ENCODE data around the gene THSD7B. TPM values are rescaled to one million over a fixed set of nuclear protein-coding genes. Genes with fewer than 3 reads are reported as not detected.

Gene THSD7B
- total RNA-seq, 3 donors from 2014 or later: not detected

DNA sequence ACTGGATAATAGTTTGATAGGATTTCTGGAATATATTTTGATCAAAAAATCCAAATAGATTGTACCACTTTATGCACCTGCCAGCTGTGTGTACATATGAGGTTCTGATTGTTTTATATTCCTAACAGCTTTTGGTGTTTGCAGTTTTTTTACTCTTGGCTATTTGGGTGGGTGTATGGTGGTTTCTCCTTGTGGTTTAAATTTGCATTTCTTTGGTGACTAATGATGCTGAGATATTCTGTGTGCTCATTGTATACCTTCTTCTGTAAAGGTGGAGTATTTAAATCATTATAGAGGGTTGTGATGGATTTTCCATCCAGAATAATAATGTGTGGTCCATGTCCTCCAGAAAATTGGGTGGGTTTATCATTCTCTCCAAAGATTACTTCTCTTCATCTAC is 372.9 kb downstream of the THSD7B start:
- H3K36me3 Mint-ChIP-seq (ENCODE audit: insufficient read depth): no peaks in the 10 kb centered on the region

GRCh38 chr2:137151731-137152130 is 386.4 kb downstream of the THSD7B start:
- H3K36me3 Mint-ChIP-seq (ENCODE audit: insufficient read depth): no peaks in the 10 kb centered on the region
- ATAC-seq (no peak), DNase-seq (no peak)
- H3K4me1 Mint-ChIP-seq (ENCODE audit: low read depth): no peaks in the 10 kb centered on the region
- no peak overlapping the region for H3K4me3 Mint-ChIP-seq
- H3K27me3 Mint-ChIP-seq (ENCODE audit: low read depth): no peaks in the 10 kb centered on the region
- no peaks in the 10 kb centered on the region for H3K9me3 Mint-ChIP-seq

More for the DNA sequence above, 372.9 kb downstream of the THSD7B start:
- ATAC-seq (no peak), DNase-seq (no peak)
- no peaks in the 10 kb centered on the region for H3K9me3 Mint-ChIP-seq
- no peaks in the 10 kb centered on the region for H3K27me3 Mint-ChIP-seq (ENCODE audit: low read depth)
- no peaks in the 10 kb centered on the region for H3K4me1 Mint-ChIP-seq (ENCODE audit: low read depth)
- no peak overlapping the region for H3K4me3 Mint-ChIP-seq

DNA sequence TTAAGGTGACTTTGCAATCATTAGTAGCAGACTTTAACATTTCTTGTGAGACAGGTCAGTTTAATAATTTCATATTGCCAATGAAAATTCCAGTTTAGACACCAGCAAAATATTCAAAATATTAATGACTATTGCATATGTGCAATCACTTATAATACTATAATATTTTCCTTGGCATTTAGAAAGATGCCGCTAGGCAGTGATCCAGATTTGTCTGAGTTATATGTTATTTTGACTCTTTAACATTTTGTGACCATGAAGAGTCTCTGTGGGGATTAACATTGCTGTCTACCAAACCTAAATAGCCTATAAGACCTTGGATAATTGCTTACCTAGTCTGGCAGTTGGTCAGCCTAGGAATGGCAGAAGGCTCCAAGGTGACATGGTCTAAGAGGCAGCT is 389.6 kb downstream of the THSD7B start:
- H3K27me3 Mint-ChIP-seq (ENCODE audit: low read depth): no peaks in the 10 kb centered on the region
- no peak overlapping the region for H3K4me3 Mint-ChIP-seq
- no peak for ATAC-seq
- no peaks in the 10 kb centered on the region for H3K9me3 Mint-ChIP-seq
- no peaks in the 10 kb centered on the region for H3K4me1 Mint-ChIP-seq (ENCODE audit: low read depth)
- DNase-seq: no peak
- H3K36me3 Mint-ChIP-seq (ENCODE audit: insufficient read depth): no peaks in the 10 kb centered on the region

DNA sequence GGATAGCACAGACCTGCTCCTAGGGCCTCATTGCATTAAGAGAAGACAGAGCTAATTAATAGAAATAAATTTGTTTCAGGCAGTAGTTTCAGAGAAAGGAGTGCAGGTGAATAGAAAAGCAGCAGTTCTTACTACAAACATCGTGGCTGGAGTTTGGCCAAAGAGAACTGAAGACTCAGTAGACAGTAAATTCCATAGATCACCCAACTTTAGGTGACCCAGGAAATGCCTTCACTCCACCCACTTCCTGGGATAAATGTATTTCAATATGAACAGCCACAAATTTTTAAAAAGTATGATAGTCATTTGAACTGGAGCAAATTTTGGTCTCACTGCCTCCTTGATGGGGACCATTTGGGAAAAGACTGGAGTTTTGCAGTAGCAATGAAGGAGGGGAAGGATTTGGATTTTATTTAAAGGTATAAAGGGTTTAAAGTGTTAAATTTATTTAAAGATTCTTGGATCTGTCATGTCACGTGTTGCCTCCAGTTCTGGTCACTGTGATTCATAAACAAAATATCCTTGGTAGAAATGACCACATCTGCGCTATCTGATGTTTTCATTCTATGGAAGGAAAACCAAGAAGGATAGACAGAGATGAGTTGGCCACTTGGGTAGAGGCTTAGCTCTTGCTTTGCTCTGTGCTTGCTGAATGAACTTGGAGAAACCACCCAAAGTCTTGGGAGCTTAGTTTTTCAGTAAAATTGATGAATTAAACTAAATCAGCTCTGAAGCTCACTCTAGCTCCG is 390.2 kb downstream of the THSD7B start:
- ATAC-seq: no peak
- Mint-ChIP-seq H3K36me3 (ENCODE audit: insufficient read depth) (no peaks in the 10 kb centered on the region), H3K27me3 (ENCODE audit: low read depth) (no peaks in the 10 kb centered on the region), H3K9me3 (no peaks in the 10 kb centered on the region), H3K4me3 (no peak overlapping the region), H3K4me1 (ENCODE audit: low read depth) (no peaks in the 10 kb centered on the region)
- no peak for DNase-seq

- no peaks in the 10 kb centered on the region for H3K4me1 Mint-ChIP-seq (ENCODE audit: low read depth)
- no peak overlapping the region for H3K4me3 Mint-ChIP-seq
Measured at GRCh38 chr2:137156221-137156844, 391.0 kb downstream of the THSD7B start.

GRCh38 chr2:137157851-137158250 is 392.5 kb downstream of the THSD7B start:
- ATAC-seq (no peak), DNase-seq (no peak)
- no peaks in the 10 kb centered on the region for H3K4me1 Mint-ChIP-seq (ENCODE audit: low read depth)
- no peaks in the 10 kb centered on the region for H3K27me3 Mint-ChIP-seq (ENCODE audit: low read depth)
- H3K9me3 Mint-ChIP-seq: no peaks in the 10 kb centered on the region
- no peaks in the 10 kb centered on the region for H3K36me3 Mint-ChIP-seq (ENCODE audit: insufficient read depth)
- no peak overlapping the region for H3K4me3 Mint-ChIP-seq

More at GRCh38 chr2:137156221-137156844, 391.0 kb downstream of the THSD7B start:
- no peaks in the 10 kb centered on the region for H3K36me3 Mint-ChIP-seq (ENCODE audit: insufficient read depth)
- DNase-seq (no peak), ATAC-seq (no peak)
- H3K27me3 Mint-ChIP-seq (ENCODE audit: low read depth): no peaks in the 10 kb centered on the region
- H3K9me3 Mint-ChIP-seq: no peaks in the 10 kb centered on the region

- ATAC-seq: no peak
- Mint-ChIP-seq H3K27me3 (ENCODE audit: low read depth) (no peaks in the 10 kb centered on the region), H3K9me3 (peaks cover 4% of the 10 kb centered on the region), H3K36me3 (ENCODE audit: insufficient read depth) (no peaks in the 10 kb centered on the region), H3K4me1 (ENCODE audit: low read depth) (no peaks in the 10 kb centered on the region), H3K4me3 (no peak overlapping the region)
- no peak for DNase-seq
Measured at GRCh38 chr2:137161250-137161649, 395.9 kb downstream of the THSD7B start.

- Mint-ChIP-seq H3K4me1 (ENCODE audit: low read depth) (no peaks in the 10 kb centered on the region), H3K36me3 (ENCODE audit: insufficient read depth) (no peaks in the 10 kb centered on the region), H3K4me3 (no peak overlapping the region), H3K9me3 (peaks cover 4% of the 10 kb centered on the region), H3K27me3 (ENCODE audit: low read depth) (no peaks in the 10 kb centered on the region)
- DNase-seq (no peak), ATAC-seq (no peak)
Measured at GRCh38 chr2:137165968-137166367, 400.6 kb downstream of the THSD7B start.

DNA sequence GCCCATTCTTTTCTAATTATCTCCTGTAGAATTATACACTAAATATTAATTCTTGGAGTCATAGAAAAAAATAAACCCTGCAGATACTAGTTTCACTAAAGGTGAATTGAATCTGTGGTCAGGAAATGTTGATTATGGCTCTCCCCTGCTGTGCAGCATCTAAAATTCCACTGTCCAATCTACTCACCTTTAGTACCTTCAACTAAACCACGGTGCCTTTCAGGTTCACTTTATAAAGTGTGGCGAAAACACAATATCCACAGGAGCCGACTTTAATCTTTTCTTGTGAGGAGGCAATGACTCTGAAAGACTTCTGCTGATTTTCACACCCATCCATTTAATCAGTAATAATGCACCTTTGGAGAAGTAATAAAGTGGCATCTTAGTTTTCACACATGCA is 402.3 kb downstream of the THSD7B start:
- H3K9me3 Mint-ChIP-seq: peaks cover 4% of the 10 kb centered on the region
- H3K27me3 Mint-ChIP-seq (ENCODE audit: low read depth): no peaks in the 10 kb centered on the region
- H3K36me3 Mint-ChIP-seq (ENCODE audit: insufficient read depth): no peaks in the 10 kb centered on the region
- no peak for DNase-seq
- H3K4me3 Mint-ChIP-seq: no peak overlapping the region
- H3K4me1 Mint-ChIP-seq (ENCODE audit: low read depth): no peaks in the 10 kb centered on the region
- no peak for ATAC-seq

- H3K4me1 Mint-ChIP-seq (ENCODE audit: low read depth): no peaks in the 10 kb centered on the region
- no peaks in the 10 kb centered on the region for H3K27me3 Mint-ChIP-seq (ENCODE audit: low read depth)
- ATAC-seq: no peak
- H3K4me3 Mint-ChIP-seq: no peak overlapping the region
- DNase-seq: no peak
- H3K36me3 Mint-ChIP-seq (ENCODE audit: insufficient read depth): no peaks in the 10 kb centered on the region
- H3K9me3 Mint-ChIP-seq: no peaks in the 10 kb centered on the region
Measured at GRCh38 chr2:137168552-137168951, 403.2 kb downstream of the THSD7B start.

DNA sequence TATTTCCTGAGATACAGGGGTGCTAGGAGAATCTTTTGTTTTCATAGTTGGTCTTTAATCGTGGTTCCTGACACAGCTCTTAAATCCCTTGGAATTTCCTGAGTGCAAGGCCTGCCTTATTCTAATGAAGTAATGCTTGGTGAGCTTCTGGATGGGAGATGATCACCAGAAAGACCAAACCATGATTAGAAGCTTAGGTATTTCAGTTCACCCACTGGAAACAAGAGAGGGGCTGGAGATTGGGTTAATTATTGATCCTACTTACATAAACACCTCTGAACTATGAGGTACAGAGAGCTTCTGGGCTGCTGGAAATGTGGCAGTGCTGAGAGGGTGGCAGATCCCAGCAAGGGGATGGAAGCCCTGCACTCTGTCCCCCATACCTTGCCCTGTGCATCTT is 406.8 kb downstream of the THSD7B start:
- H3K4me1 Mint-ChIP-seq (ENCODE audit: low read depth): no peaks in the 10 kb centered on the region
- no peak overlapping the region for H3K4me3 Mint-ChIP-seq
- H3K27me3 Mint-ChIP-seq (ENCODE audit: low read depth): no peaks in the 10 kb centered on the region
- no peaks in the 10 kb centered on the region for H3K36me3 Mint-ChIP-seq (ENCODE audit: insufficient read depth)
- H3K9me3 Mint-ChIP-seq: no peaks in the 10 kb centered on the region
- DNase-seq: no peak
- no peak for ATAC-seq

- ATAC-seq (no peak), DNase-seq (no peak)
- Mint-ChIP-seq H3K27me3 (ENCODE audit: low read depth) (no peaks in the 10 kb centered on the region), H3K4me1 (ENCODE audit: low read depth) (no peaks in the 10 kb centered on the region), H3K4me3 (no peak overlapping the region), H3K36me3 (ENCODE audit: insufficient read depth) (no peaks in the 10 kb centered on the region), H3K9me3 (no peaks in the 10 kb centered on the region)
Measured at GRCh38 chr2:137173463-137173862, 408.1 kb downstream of the THSD7B start.

- no peak for ATAC-seq
- H3K4me1 Mint-ChIP-seq (ENCODE audit: low read depth): no peaks in the 10 kb centered on the region
- H3K36me3 Mint-ChIP-seq (ENCODE audit: insufficient read depth): no peaks in the 10 kb centered on the region
- H3K4me3 Mint-ChIP-seq: no peak overlapping the region
- no peak for DNase-seq
- no peaks in the 10 kb centered on the region for H3K9me3 Mint-ChIP-seq
- no peaks in the 10 kb centered on the region for H3K27me3 Mint-ChIP-seq (ENCODE audit: low read depth)
Measured at GRCh38 chr2:137175246-137175645, 409.9 kb downstream of the THSD7B start.

DNA sequence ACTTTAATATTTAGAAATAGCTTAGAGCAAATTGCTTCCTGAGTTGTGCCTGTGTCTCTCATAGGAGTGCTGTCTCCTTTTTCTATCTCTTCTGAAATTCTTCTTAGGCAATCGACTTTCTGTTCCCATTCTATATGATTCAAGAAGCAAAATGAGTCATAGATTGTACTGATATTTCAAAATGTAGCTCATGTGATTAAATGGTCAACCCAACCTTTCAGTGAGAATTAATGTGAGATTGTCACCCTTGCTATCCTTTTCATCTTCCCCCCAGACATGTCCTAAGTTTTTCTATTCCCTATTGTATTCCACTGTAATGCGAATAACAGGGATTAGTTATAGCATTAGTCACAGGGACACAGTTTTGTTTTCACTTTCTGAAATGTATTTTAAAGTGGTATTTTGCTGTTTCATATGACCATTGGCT is 413.6 kb downstream of the THSD7B start:
- Mint-ChIP-seq H3K4me3 (no peak overlapping the region), H3K27me3 (ENCODE audit: low read depth) (no peaks in the 10 kb centered on the region), H3K36me3 (ENCODE audit: insufficient read depth) (no peaks in the 10 kb centered on the region), H3K4me1 (ENCODE audit: low read depth) (no peaks in the 10 kb centered on the region), H3K9me3 (no peaks in the 10 kb centered on the region)
- ATAC-seq: no peak
- DNase-seq: no peak

DNA sequence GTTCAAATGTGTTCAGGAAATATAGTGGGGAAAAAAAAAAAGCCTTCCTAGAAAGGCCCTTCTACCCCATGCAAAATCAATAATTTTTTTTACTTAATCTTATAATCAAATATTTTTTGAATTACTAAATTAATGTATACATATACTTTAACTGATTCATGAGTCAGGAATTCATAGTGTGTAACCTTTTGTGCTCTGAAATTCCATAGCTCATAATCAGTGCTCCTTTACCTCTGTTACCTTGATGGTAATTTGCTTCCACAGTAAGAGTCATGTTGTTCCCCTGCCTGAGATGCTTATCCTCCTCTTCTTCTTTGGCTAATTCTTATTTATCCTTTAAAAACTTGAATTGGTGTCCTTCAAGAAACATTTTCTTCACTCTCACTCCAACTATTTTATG is 414.2 kb downstream of the THSD7B start:
- ATAC-seq (no peak), DNase-seq (no peak)
- Mint-ChIP-seq H3K27me3 (ENCODE audit: low read depth) (no peaks in the 10 kb centered on the region), H3K4me3 (no peak overlapping the region), H3K4me1 (ENCODE audit: low read depth) (no peaks in the 10 kb centered on the region), H3K9me3 (no peaks in the 10 kb centered on the region), H3K36me3 (ENCODE audit: insufficient read depth) (no peaks in the 10 kb centered on the region)

Data from activated T-cell treated with anti-CD3 and anti-CD28 coated beads, Interleukin-2, amount 50 U/mL, for 4 hours (primary cell).